ENCODE results near the gene ANKMY1. TPM values are rescaled to one million over a fixed set of nuclear protein-coding genes. Genes with fewer than 3 reads are reported as not detected.
A peak's percentile ranks its signal among the peaks of the same experiment; 100 is the strongest.

Gene ANKMY1
- total RNA-seq, 4 donors from 2014 or later, result 15.1 to 64.0 (median 27.5) TPM

DNA sequence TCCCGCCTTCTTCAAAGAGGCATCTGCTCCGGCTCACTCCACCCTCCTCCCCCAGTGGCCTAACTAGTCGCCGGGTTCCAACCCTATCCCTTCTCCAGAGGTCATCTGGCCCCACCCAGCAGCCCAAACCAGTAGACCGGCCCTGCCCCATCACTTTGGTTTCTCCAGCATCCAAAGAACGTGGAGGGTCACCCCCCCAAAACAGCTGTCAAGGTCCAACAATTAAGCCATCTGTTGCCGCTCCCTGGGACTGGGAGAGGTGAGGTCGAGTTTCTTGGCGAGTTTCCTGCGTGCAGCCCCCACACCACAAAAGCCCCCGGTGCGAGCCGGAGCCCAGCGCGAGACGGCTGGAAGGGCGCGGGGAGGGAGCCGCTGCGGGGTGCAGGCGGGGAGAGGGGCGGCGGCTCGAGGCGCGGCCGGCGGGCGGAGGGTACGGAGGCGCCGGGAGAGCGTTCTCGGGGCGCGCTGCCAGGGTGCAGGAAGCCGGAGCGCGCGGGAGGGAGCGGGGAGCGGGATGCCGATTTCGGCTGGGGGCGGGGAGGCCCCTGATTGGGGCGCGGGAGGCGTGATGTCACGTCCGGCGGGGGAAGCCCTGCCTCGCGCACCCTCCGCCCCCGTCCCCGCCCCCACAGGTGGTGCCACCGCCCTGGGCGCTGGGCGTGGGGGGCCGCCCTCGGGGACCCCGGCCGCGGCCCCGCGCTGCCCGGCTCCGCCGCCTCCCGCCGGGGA lies 122.9 kb downstream of the ANKMY1 start:
- intact Hi-C loops (cut with DNase I; ENCODE audit: low total_unique reads) (no loop called here), in situ Hi-C loops (cut with MboI; ENCODE audit: low pct_ligation_motif_present in 1 of 4, low pct_unique_long_range_greater_than_20kb in 1 of 4, low sequenced_read_pairs in 3 of 4) (loop anchor here (10.0 to 25.0 kb wide), 3 partner anchors 198 to 210 kb away; no protein-coding TSS in a partner anchor)
- H3K4me3 ChIP-seq, result peak overlapping the region; percentile 32 to 86 (median 76)
- 2 to 12% methylated on average over 3 to 36 of the region's 71 CpGs for WGBS, 2 donors (ENCODE audit: low coverage in 1 of 2)
- peaks cover 14 to 36% (median 22%) of the 10 kb centered on the region in 4 donors for H3K4me1 ChIP-seq
- H3K27ac ChIP-seq, result peak overlapping the region; percentile 84 to 94 (median 92)
- H3K36me3 ChIP-seq, result no peaks in the 10 kb centered on the region
- no peaks in the 10 kb centered on the region for H3K9me3 ChIP-seq
- peak; percentile 91 for DNase-seq
- H3K27me3 ChIP-seq, result peaks cover 22% of the 10 kb centered on the region
- TF ChIP-seq POLR2AphosphoS5 (IDR thresholded peaks at IDR 0.05) (peak in 2 of 3 donors; percentile 42 to 64), POLR2A (IDR thresholded peaks at IDR 0.05) (no peak)
- TF ChIP-seq, protein P1, sequence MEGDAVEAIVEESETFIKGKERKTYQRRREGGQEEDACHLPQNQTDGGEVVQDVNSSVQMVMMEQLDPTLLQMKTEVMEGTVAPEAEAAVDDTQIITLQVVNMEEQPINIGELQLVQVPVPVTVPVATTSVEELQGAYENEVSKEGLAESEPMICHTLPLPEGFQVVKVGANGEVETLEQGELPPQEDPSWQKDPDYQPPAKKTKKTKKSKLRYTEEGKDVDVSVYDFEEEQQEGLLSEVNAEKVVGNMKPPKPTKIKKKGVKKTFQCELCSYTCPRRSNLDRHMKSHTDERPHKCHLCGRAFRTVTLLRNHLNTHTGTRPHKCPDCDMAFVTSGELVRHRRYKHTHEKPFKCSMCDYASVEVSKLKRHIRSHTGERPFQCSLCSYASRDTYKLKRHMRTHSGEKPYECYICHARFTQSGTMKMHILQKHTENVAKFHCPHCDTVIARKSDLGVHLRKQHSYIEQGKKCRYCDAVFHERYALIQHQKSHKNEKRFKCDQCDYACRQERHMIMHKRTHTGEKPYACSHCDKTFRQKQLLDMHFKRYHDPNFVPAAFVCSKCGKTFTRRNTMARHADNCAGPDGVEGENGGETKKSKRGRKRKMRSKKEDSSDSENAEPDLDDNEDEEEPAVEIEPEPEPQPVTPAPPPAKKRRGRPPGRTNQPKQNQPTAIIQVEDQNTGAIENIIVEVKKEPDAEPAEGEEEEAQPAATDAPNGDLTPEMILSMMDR (IDR thresholded peaks at IDR 0.05), result no peak

DNA sequence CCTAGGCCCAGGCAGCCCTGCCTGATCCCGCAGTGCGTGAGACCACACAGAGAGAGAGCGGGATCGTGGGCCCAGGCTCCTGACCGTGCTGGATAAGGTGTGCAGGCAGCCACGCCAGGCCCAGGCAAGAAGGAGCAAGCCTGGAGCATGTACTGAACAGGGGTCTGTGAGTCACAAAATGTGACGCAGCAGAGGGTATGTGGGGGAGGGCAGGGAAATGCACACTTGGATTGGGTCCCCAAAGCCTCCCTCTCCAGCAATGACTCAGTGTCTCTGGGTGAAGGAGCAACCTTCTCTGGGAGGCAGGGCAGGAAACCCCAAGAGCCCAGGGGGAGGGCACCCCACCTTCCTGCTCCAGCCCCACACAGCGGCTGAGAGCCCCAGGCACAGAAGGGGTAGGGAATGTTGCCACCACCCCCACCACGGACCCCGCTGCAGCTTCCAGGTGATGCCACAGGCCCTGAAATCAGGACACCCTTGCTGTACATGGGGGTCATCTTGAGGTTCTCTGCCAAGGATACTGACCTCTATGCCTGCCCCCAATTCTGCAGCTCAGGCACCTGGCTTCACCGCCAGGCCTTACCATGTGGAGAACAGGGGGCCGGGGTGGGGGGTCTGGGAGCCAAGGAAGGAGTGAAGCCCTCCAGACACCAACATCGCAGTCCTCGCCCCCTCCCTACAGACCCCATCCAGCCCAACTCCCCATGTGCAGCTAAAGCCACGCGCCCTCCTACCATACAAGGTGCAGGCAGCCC lies 123.6 kb downstream of the ANKMY1 start:
- intact Hi-C loops (cut with DNase I; ENCODE audit: low total_unique reads) (no loop called here), in situ Hi-C loops (cut with MboI; ENCODE audit: low pct_ligation_motif_present in 1 of 4, low pct_unique_long_range_greater_than_20kb in 1 of 4, low sequenced_read_pairs in 3 of 4) (loop anchor here (10.0 to 25.0 kb wide), 3 partner anchors 197 to 209 kb away; no protein-coding TSS in a partner anchor)
- no peaks in the 10 kb centered on the region for H3K9me3 ChIP-seq
- H3K4me1 ChIP-seq, result peaks cover 14 to 36% (median 22%) of the 10 kb centered on the region in 4 donors
- TF ChIP-seq, protein P1 (IDR thresholded peaks at IDR 0.05), result no peak
- peak in 1 of 3 donors; percentile 33 for TF ChIP-seq POLR2AphosphoS5 (IDR thresholded peaks at IDR 0.05)
- peak; percentile 39 for DNase-seq
- 78% methylated on average over 15 of the region's 16 CpGs; no CpG with 5 or more reads in 1 of the 2 donors for WGBS, 2 donors (ENCODE audit: low coverage in 1 of 2)
- H3K4me3 ChIP-seq, result peak overlapping the region in 3 of 4 donors; percentile 73 to 86 (median 78)
- no peaks in the 10 kb centered on the region for H3K36me3 ChIP-seq
- H3K27me3 ChIP-seq, result peaks cover 22% of the 10 kb centered on the region
- H3K27ac ChIP-seq, result peak overlapping the region; percentile 84 to 94 (median 92)

GRCh38 chr2:240432820-240433801 lies 124.7 kb downstream of the ANKMY1 start:
- in situ Hi-C loops (cut with MboI; ENCODE audit: low pct_ligation_motif_present in 1 of 4, low pct_unique_long_range_greater_than_20kb in 1 of 4, low sequenced_read_pairs in 3 of 4), result loop anchor here (10.0 to 25.0 kb wide), 3 partner anchors 196 to 208 kb away; no protein-coding TSS in a partner anchor
- no peak for TF ChIP-seq EP300 (IDR thresholded peaks at IDR 0.05; ENCODE audit: low read depth)
- TF ChIP-seq, protein P1 (IDR thresholded peaks at IDR 0.05), result no peak
- Histone ChIP-seq H3K27ac (peak overlapping the region; percentile 84 to 94 (median 92)), H3K36me3 (no peaks in the 10 kb centered on the region), H3K9me3 (no peaks in the 10 kb centered on the region), H3K4me3 (no peak overlapping the region), H3K27me3 (peaks cover 22% of the 10 kb centered on the region), H3K4me1 (peaks cover 14 to 31% (median 22%) of the 10 kb centered on the region in 4 donors)
- intact Hi-C loops (cut with DNase I; ENCODE audit: low total_unique reads), result no loop called here
- WGBS, 2 donors (ENCODE audit: low coverage in 1 of 2), result 64% methylated on average over 29 of the region's 34 CpGs; no CpG with 5 or more reads in 1 of the 2 donors
- peak; percentile 8 for DNase-seq
